Suppressor macrophage treated with lipopolysaccharide for 4 hours (primary cell): ENCODE data around the gene TNC.

Source experiments
- DNase-seq: peaks from one replicate; pipeline ENCODE4 v3.0.0-alpha.2; 2020

Gene TNC

DNA sequence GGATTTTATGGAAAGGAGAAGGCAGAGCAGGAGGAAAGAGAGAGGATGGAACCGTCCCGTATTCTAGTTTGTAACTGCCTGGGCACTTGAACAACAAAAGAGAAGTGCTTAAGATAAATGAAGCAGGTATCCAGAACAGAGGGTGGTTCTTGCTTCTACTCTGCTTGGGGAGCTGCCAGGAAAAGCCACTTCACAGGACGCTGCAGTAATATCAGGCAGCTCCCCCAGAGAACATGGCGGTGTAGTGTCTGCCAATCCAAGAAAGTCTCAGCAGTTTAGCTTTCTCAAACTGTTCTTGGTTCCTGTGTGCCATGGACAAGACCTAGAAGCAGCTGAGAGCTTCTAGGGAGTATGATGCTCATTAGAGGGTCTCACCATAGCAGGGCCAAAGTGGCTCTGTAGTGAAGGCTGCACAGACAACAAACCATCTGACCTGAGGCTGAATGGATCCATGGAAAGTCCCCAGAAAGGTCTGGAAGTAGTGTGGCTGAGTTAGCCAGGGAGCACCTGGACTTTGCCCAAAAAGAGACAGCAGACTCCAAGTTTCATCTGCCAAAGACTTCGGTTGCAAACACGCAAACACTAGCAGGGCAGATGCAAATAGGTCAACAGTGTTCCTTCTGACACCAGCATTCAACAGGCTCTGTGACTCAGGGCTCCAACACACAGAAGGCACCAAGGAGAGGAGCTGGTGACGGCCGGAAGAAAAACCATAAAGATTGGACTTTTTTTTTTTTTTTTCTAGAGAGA lies 115.4 kb downstream of the TNC start:
- no peak for DNase-seq

DNA sequence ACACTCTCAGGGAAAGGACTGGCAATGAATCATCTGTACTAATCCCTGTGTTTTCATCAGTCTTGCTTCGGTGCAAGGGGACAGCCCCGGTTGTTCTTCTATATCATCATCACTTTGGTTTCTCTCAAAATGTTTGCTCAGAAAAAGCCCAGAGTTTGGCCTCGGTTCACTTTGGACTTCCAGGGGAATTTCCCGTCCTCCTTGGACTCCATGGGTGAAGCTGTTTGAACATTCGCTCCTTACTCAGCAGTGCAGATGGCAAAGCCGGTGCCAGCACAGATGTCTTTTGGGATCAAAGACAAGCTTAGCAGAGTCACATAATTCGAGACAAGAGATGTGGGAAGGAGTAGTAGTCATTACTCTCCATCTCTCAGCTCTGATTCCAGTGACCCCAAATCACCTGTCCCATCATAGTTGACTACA lies 117.7 kb downstream of the TNC start:
- DNase-seq: peak; percentile 90

DNA sequence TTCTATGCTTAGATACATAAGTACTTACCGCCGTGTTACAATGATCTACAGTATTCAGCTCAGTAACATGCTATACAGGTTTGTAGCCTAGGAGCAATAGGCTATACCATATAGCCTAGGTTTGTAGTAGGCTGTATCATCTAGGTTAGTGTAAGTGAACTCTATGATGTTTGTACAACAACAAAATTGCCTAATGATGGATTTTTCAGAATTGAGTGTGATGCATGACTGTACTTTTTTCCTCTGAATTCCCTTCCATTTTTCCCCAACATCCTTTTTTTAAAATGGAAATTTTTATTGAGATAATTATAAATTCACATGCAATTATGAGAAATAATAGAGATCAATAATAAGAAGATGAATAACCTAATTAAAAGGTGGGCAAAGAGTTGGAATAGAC lies 119.6 kb downstream of the TNC start:
- peak; percentile 39 for DNase-seq

DNA sequence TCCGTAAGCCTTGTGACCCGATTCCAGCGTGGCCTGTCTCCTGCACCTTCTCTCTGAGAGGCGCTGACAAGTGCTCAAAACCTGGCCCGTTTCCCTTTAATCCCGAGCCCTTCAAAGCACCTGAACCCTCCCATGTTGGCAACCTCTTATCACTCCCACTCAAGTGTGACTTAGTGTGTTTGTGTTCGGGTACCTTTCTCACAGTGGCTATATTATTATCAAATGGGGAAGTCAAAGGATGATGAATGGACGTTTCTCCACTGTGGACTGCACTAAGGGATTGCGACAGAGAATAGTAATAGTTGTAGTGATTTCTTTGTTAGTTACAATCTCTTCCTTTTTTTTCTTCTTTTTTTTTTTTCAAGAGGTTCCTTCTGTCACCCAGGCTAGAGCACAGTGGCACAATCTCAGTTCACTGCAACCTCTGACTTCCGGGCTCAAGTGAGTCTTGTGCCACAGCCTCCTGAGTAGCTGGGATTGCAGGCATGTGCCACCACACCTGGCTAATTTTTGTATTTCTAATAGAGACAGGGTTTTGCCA lies 122.2 kb downstream of the TNC start:
- DNase-seq: peak; percentile 89

DNA sequence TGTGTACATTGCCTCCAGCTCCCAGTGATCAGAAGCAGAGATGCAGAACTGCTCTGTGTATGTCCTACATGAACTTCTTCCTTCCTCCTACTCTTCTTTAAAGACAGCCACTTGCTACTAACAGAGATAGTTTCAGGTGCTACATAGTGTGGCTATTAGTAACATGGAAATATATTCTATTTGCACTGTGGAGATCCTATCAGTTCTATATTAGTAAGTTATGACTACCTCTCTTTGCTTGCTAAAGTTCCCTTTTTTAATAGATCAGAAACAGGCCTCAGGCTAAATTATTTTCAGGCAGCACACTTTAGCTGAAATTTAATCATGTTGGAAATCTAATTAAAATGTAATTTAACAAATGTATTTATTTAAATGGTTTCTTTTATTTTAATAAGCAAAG lies 123.2 kb downstream of the TNC start:
- DNase-seq: peak; percentile 29

DNA sequence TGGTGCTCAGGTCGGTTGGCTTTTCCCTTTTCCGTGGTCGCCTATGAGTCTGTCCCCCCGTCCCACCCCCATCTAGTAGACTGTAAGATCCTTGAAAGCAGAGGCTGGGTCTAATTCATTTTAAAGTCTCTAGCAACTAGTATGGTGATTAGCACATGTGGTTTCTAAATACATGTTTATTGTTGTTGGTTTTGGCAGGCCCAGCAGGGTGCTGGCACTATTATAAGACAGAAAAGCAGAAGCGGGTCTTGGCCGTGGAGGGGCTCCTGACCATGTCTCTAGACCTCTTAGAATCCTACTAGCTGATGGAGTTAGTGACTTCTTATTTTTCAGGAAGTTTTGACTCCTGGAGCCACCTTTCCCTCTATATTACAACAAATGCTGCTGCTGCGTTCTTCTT lies 126.1 kb downstream of the TNC start:
- no peak for DNase-seq

DNA sequence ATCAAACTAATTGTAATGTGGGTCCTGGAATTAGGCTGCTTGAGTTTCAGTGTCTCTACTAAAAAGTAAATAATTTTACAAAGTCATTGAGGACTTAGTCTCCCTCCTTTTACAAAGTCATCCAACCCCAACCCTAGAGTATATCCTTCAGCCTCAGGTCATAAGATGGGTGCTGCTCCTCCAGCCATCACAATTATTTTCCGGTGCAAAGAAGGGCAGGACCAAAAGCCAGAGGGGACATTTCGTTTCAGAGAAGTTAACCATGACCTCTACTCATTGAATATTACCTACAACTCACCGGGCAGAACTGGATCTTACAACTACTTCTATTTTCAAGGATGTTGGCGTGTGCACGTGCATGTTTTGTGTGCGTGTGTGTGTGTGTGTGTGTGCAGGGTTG lies 127.1 kb downstream of the TNC start:
- no peak for DNase-seq

DNA sequence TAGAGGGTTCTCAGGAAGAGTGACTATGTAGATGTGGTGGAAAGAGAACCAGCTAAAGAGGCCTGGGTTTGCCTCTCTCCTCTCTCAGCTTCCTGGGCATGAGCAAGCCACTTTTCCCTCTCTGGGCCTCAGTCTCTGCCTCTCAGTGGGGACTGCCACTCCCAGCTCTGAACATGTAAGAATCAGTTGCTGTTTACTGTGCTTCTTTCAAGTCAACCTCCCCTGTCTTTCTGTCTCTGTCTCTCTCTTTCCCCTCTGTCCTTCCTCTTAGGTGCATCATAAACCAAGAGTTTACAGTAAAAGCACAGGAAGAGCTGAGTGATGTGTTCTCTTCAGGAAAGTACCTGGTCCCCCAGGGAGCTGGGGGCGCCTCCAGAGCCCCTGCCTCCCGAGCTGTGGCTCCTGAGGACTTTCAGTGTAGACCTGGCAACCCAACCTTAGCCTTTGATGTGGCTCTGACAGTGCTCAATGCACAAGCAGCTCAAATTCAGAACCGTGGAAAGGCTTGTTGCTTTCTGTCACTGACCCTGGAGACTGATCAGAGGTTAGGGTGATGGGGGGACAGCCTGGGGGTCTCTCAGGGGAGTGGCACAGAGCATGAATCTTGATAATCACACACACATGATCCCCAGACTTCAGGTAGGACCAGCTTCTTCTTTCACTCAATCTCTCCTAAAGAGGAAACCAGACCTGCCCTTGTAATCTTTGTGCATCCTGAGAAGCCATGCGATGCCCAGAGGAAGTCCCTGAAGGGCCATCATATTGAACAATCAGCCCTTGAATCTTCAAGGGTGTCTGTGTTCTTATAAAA lies 128.2 kb downstream of the TNC start:
- DNase-seq: no peak

DNA sequence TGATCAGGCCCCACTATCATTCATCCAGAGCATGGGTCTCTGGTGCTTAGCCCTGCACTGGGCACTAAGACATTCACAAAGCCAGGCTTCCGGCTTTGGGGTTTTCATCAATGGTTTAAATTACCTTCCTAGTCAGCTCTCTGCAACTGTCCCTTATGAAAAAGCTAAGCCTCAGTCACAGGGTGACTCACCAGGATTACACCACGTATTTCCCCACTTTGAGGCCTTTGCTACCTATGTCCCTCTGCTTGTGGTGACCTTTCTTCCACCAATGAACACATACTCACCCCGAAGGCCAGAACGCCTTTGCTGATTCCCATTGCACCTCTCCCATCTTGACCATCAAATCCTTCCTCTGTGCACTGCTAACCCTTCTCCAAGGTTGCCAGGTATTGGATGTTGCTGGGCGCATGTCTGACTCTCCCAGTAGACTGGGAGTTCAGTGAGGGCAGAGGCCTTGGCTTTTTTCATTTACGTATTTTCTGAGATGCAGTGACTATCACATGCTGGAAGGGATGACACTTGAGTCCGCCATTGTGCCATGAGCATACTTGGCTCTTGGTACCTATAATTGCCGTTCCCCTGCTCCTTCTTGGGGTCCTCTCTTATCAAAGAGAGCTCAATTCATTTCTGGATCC lies 128.9 kb downstream of the TNC start:
- DNase-seq: peak; percentile 78

DNA sequence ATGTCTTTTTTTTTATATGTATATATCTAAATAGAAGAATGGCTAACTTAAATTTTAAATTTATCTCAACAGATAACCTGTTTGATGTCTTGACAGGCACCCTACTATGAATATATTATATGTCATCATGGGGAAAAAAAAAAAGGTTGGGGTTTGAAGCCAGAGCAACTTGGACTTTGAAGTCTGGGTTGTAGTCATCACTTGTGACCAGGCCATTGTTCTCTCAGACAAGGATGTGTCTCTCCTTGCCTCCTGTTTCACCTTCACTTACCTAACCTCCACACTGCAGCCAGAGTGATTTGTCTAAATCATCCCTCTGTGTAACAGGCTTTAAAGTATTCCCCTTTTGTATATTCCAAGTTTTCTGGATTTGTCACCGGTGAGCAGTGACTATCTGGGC lies 130.8 kb downstream of the TNC start:
- DNase-seq: no peak

DNA sequence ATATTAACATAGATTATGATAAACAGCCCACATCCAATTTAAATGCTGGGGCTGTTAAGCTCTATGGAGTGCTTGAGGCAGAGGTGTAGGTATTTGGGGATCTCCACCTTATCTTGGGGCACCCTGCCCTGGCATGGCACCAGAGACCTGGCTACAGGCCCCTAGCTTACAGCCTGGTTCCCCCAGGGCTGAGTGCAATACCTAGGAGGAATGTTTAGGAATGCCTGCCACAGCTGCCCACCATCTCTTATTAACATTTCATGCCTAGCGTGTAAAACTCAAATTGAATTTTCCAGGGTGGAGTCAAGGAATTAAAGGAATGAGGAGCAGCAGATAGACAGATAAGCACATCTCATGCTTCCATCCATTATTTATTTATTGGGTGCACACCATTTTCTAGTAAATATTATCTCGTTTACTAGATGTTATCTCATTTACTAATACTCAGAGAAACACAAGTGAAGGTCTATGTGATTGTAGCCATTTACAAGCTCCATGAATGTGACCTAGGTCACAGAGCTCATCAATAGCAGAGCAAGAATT lies 131.9 kb downstream of the TNC start:
- no peak for DNase-seq

DNA sequence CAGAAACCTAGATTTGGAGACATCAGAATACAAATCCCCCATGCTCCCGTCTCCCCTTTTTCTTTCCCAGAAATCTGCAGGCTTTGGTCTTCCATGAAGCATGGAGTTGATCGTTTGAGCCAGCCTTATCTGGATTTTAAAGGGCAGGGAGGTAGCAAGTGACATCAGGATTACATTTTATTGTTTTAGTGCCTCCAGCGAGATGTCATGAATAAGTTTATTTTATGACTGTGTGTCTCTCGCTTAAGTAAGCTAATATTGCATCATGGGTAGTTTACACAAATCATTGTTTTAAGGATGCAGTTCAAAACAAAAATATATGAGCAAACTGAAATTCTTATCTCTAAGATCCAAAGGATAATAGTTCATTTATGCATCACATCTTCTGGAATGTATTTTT lies 136.9 kb downstream of the TNC start:
- DNase-seq: no peak

DNA sequence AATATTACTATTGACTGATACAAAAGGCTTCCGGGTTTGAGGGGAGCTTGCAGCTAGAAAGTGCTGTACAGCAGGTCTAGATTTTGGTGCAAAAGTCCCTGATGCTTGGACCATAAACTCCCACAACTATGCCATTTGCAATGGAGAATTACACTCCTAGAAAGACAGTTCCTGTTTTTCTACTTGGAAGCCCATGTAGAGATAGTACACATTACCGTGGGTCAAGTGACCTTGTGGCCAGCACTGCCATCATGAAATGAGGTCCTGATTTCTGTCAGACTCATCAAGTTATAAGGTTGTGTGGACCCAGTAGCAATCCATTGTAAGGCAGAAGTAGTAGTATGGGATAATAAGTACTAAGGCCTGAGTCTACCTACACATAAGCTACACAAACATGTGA lies 144.7 kb downstream of the TNC start:
- DNase-seq: peak; percentile 39

DNA sequence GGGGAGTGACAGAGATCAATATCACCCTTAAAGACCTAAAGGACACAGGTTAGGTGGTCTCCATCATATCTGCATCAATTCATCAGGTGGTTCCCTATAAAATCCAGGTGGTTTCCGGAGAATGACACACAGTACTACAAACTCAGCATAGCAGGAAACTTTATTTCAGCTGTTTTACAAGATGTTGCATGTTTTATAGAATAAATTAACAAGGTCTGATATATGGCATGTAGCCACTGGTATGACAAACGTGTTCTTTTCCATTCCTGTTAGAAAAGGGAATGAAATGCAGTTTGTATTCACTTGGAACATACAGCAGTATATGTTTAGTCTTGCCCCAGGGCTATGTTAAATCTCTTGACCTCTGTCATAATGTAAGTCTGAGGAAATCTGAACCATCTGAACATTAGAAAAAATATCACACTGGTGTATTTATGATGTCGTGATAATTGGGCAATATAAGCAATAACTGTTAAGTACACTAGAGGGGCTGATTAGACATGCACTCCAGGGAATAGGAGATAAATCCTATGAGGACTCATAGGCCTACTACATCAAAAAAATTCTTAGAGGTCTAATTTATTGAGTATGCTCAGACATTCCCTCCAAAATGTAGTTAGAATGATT lies 145.3 kb downstream of the TNC start:
- DNase-seq: peak; percentile 25
